Liver (tissue), 9 donors: ENCODE results near the gene GNG3. TPM values are rescaled to one million over a fixed set of nuclear protein-coding genes. Genes with fewer than 3 reads are reported as not detected.
"Not testable (repeated sequence)": the region's sequence is repeated elsewhere in the genome, so short reads cannot be mapped to it uniquely, and the experiment has no call there.

Source experiments
- DNase-seq: peaks from one replicate; pipeline ENCODE4 v3.0.0-alpha.2; 2017; ENCODE audit warnings: low spot score
- H3K27ac ChIP-seq, 2 donors: one replicate each; pipeline ENCODE4 v1.7.0; 2013; ENCODE audit warnings: inconsistent platforms in 2 of 2, low read length in 2 of 2, control low read depth in 1 of 2, low read depth in 1 of 2, mild to moderate bottlenecking in 1 of 2
- H3K27me3 ChIP-seq, 4 donors: one replicate each; pipeline versions ENCODE4 v1.6.1 to v1.7.0; 2013; ENCODE audit warnings: low read length in 3 of 4, inconsistent platforms in 1 of 4, mild to moderate bottlenecking in 1 of 4, moderate library complexity in 1 of 4; ENCODE audit not compliant: control insufficient read depth in 4 of 4, insufficient read depth in 4 of 4
- H3K36me3 ChIP-seq, 4 donors: one replicate each; pipeline versions ENCODE4 v1.6.1 to v1.7.0; 2013; ENCODE audit warnings: low read length in 3 of 4, mild to moderate bottlenecking in 3 of 4, low read depth in 1 of 4, moderate library complexity in 1 of 4; ENCODE audit not compliant: control insufficient read depth in 4 of 4, insufficient read depth in 3 of 4
- H3K4me1 ChIP-seq, 4 donors: one replicate each; pipeline versions ENCODE4 v1.6.1 to v1.7.0; 2013; ENCODE audit warnings: low read length in 3 of 4, mild to moderate bottlenecking in 3 of 4, moderate library complexity in 1 of 4; ENCODE audit not compliant: control insufficient read depth in 4 of 4, insufficient read depth in 4 of 4
- H3K4me3 ChIP-seq, 3 donors: one replicate each; pipeline versions ENCODE4 v1.6.1 to v1.7.0; 2013; ENCODE audit warnings: low read length in 3 of 3, control low read depth in 1 of 3, low read depth in 1 of 3, mild to moderate bottlenecking in 1 of 3
- H3K9ac ChIP-seq, 2 donors: one replicate each; pipeline ENCODE4 v1.7.0; 2013; ENCODE audit warnings: low read length in 2 of 2, mild to moderate bottlenecking in 2 of 2, moderate library complexity in 2 of 2, control low read depth in 1 of 2, low read depth in 1 of 2
- H3K9me3 ChIP-seq, 4 donors: one replicate each; pipeline versions ENCODE4 v1.6.1 to v1.7.0; 2013; ENCODE audit warnings: low read length in 3 of 4; ENCODE audit not compliant: control insufficient read depth in 4 of 4
- ATF3 ChIP-seq: IDR thresholded peaks from 2 replicates; pipeline ENCODE4 v1.6.1; 2016; ENCODE audit warnings: antibody characterized with exemption
- FOXA1 ChIP-seq: IDR thresholded peaks from 2 replicates; pipeline ENCODE4 v1.6.1; 2016; ENCODE audit warnings: antibody characterized with exemption
- FOXA2 ChIP-seq: IDR thresholded peaks from 2 replicates; pipeline ENCODE4 v1.6.1; 2016; ENCODE audit warnings: antibody characterized with exemption
- GABPA ChIP-seq, 2 donors: IDR thresholded peaks in 1 of 2; conservative IDR thresholded peaks in 1 of 2; 2 replicates each; pipeline ENCODE4 v1.6.1; 2016; ENCODE audit warnings: antibody characterized with exemption in 2 of 2, mild to moderate bottlenecking in 1 of 2, moderate library complexity in 1 of 2
- HNF4A ChIP-seq, 2 donors: conservative IDR thresholded peaks; 2 replicates each; pipeline ENCODE4 v1.6.1; 2016; ENCODE audit warnings: antibody characterized with exemption in 2 of 2, mild to moderate bottlenecking in 2 of 2
- HNF4G ChIP-seq: IDR thresholded peaks from 2 replicates; pipeline ENCODE4 v1.6.1; 2016; ENCODE audit warnings: antibody characterized with exemption
- JUND ChIP-seq, 2 donors: IDR thresholded peaks; 2 replicates each; pipeline ENCODE4 v1.6.1; 2016; ENCODE audit warnings: antibody characterized with exemption in 2 of 2
- NR2F2 ChIP-seq: IDR thresholded peaks from 2 replicates; pipeline ENCODE4 v1.6.1; 2016; ENCODE audit warnings: antibody characterized with exemption
- RAD21 ChIP-seq, 2 donors: IDR thresholded peaks; 2 replicates each; pipeline ENCODE4 v1.6.1; 2016; ENCODE audit warnings: antibody characterized with exemption in 2 of 2, mild to moderate bottlenecking in 2 of 2
- RXRA ChIP-seq, 2 donors: IDR thresholded peaks; 2 replicates each; pipeline ENCODE4 v1.6.1; 2017 to 2018; ENCODE audit warnings: antibody characterized with exemption in 2 of 2, mild to moderate bottlenecking in 1 of 2
- TAF1 ChIP-seq: conservative IDR thresholded peaks from 2 replicates; pipeline ENCODE4 v1.6.1; 2016; ENCODE audit warnings: antibody characterized with exemption, mild to moderate bottlenecking
- YY1 ChIP-seq: IDR thresholded peaks from 2 replicates; pipeline ENCODE4 v1.6.1; 2016; ENCODE audit warnings: antibody characterized with exemption, mild to moderate bottlenecking
- ZBTB33 ChIP-seq: IDR thresholded peaks from 2 replicates; pipeline ENCODE4 v1.6.1; 2016; ENCODE audit warnings: antibody characterized with exemption
- WGBS: extraction: QIAGEN DNeasy Blood & Tissue Kit; methylation state at CpG from one replicate; pipeline ENCODE4 v1.1.7; 2013; 5-methylcytosine and 5-hydroxymethylcytosine counted together
- polyA plus RNA-seq, 2 donors: library from polyadenylated mRNA; stranded (reverse) in 1 of 2; unstranded in 1 of 2; fragments of 200-250 nt in 1 of 2; fragments of >200 nt in 1 of 2; fragmentation: Nextera tagmentation in 1 of 2; extraction: Ambion mirVana in 1 of 2; gene quantifications; one replicate each; pipeline versions ENCODE4 v1.2.1 to v1.2.3, GENCODE V29; 2013 to 2015
- total RNA-seq, 2 donors: library from RNA; depleted of rRNA; stranded (reverse); fragments of >200 nt; gene quantifications; one replicate each; pipeline ENCODE4 v1.2.3, GENCODE V29; 2014
- TF ChIP-seq, protein P1 (sequence below): fragments of 150-350 bp; IDR thresholded peaks from 2 replicates; pipeline ENCODE4 v1.5.1; 2017; ENCODE audit warnings: improper control_type of control experiment, low read depth, low read length; ENCODE audit not compliant: missing input control
- donor health status: healthy.
- donor health status: healthy.
- donor health status: healthy.
- donor health status: healthy.
- donor health status: healthy.

GNG3 gene
- total and polyA plus RNA-seq, 4 donors, result 0.19 TPM; not detected in 3

DNA sequence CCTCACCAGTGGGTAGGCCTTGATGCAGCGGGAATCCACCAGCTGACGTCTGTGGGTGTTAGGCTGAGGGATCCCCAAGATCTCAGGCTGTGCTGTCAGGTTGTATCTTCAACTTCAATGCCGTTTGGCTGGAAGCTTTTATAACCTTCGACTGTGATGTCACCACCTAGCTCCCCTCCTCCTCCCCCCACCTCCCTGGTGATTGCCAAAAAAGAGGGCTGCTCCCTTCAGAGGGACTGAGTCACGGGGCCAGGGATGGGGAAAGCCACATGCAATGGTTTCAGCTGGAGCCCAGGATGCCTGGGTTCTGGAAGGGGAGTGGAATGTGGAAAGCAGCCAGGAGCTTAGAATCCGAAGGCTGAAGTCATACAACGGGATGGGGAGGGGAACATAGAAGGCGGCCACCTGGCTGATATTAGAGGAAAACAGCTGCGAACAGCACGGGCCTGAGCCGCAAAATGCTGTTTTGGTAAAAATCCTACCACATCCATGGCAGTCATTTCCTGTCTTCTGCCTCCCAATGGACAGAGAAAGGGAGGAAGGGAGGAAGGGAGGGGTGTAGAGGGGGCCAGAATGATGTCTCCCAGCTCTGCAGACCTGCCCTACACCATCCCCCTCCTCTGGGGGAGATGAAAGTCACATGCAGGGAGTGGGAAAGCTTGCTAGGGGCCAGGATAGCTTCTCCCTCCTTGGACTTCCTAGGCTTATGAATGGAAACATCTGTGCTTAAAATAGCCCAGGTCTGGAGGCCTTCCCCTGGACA lies 17.9 kb upstream of the GNG3 start, which contains the start of gene LRRN4CL (continued):
- TF ChIP-seq ATF3 (no peak), RAD21 (IDR thresholded peaks at IDR 0.05) (no peak), FOXA1 (no peak), FOXA2 (no peak), YY1 (no peak), JUND (IDR thresholded peaks at IDR 0.05) (no peak), HNF4G (no peak), NR2F2 (no peak), ZBTB33 (no peak)

DNA sequence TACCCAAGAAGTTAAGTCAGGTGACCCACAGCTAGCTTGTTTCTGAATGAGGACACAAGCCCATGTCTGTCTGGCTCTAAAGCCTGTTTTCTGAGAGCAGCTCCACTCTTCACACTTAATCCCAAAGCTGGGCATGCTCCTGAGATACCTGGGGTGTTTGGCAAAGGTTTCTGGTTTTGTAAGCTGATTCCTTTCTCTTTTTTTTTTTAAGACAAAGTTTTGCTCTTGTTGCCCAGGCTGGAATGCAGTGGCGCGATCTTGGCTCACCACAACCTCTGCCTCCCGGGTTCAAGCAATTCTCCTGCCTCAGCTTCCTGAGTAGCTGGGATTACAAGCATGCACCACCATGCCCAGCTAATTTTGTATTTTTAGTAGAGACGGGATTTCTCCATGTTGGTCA lies 13.9 kb upstream of the GNG3 start:
- not testable (repeated sequence) for H3K4me1 ChIP-seq, H3K4me3 ChIP-seq, DNase-seq, H3K27me3 ChIP-seq, H3K9me3 ChIP-seq, H3K27ac ChIP-seq, H3K9ac ChIP-seq
- H3K36me3 ChIP-seq, result peaks cover 6 to 24% (median 18%) of the 10 kb centered on the region in 4 donors
- WGBS, result 81% methylated on average over 4 of the region's 4 CpGs

- no peak overlapping the region for H3K9ac ChIP-seq
- H3K36me3 ChIP-seq, result peaks cover 8 to 24% (median 18%) of the 10 kb centered on the region in 4 donors
- WGBS, result 56% methylated on average over 14 of the region's 14 CpGs
- peaks cover 0 to 5% (median 1%) of the 10 kb centered on the region in 4 donors for H3K4me1 ChIP-seq
- no peak overlapping the region for H3K27ac ChIP-seq
- peak in 1 of 2 donors; percentile 16 for TF ChIP-seq HNF4A (conservative IDR thresholded peaks at IDR 0.05)
- TF ChIP-seq RXRA (IDR thresholded peaks at IDR 0.05), result peak; percentile 12 to 37
- TF ChIP-seq, protein P1, sequence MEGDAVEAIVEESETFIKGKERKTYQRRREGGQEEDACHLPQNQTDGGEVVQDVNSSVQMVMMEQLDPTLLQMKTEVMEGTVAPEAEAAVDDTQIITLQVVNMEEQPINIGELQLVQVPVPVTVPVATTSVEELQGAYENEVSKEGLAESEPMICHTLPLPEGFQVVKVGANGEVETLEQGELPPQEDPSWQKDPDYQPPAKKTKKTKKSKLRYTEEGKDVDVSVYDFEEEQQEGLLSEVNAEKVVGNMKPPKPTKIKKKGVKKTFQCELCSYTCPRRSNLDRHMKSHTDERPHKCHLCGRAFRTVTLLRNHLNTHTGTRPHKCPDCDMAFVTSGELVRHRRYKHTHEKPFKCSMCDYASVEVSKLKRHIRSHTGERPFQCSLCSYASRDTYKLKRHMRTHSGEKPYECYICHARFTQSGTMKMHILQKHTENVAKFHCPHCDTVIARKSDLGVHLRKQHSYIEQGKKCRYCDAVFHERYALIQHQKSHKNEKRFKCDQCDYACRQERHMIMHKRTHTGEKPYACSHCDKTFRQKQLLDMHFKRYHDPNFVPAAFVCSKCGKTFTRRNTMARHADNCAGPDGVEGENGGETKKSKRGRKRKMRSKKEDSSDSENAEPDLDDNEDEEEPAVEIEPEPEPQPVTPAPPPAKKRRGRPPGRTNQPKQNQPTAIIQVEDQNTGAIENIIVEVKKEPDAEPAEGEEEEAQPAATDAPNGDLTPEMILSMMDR, result peak; percentile 70
- peak; percentile 80 to 88 for TF ChIP-seq RAD21 (IDR thresholded peaks at IDR 0.05)
- no peak for TF ChIP-seq HNF4G
- no peak for TF ChIP-seq TAF1
- peak in 1 of 2 donors; percentile 30 for TF ChIP-seq GABPA (IDR thresholded peaks at IDR 0.05 in 1 of 2, conservative IDR thresholded peaks at IDR 0.05 in 1 of 2)
- DNase-seq, result peak; percentile 84
- H3K27me3 ChIP-seq, result no peaks in the 10 kb centered on the region
- no peaks in the 10 kb centered on the region for H3K9me3 ChIP-seq
- H3K4me3 ChIP-seq, result no peak overlapping the region
Measured at GRCh38 chr11:62694455-62695167, 12.9 kb upstream of the GNG3 start.
